ENCODE data around the gene KIR3DL1. TPM values are rescaled to one million over a fixed set of nuclear protein-coding genes. Genes with fewer than 3 reads are reported as not detected.
A peak's percentile ranks its signal among the peaks of the same experiment; 100 is the strongest.
"Not testable (repeated sequence)": the region's sequence is repeated elsewhere in the genome, so short reads cannot be mapped to it uniquely, and the experiment has no call there.

The KIR3DL1 gene
- under 1 TPM in 1 of 6 experiments, not detected in 5; 0.12 TPM for total RNA-seq
- long read RNA-seq = 0 reads

DNA sequence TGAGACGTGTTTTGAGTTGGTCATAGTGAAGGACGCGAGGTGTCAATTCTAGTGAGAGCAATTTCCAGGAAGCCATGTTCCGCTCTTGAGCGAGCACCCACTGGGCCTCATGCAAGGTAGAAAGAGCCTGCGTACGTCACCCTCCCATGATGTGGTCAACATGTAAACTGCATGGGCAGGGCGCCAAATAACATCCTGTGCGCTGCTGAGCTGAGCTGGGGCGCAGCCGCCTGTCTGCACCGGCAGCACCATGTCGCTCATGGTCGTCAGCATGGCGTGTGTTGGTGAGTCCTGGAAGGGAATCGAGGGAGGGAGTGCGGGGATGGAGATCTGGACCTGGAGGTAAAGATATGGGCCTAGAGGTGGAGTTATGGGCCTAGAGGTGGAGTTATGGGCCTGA is at the start of gene KIR3DL1:
Gene KIR3DL1 (plus strand): TSS at position 218 of the 400 bp plus-strand sequence.
- H3K4me3 ChIP-seq; H3K4me1 ChIP-seq; H3K27me3 ChIP-seq; ATAC-seq; intact Hi-C loops (cut with DNase I); DNase-seq; H3K9me3 ChIP-seq; H3K36me3 ChIP-seq; H3K27ac ChIP-seq: not testable (repeated sequence)
- 88% methylated on average over 13 of the region's 17 CpGs for WGBS (ENCODE audit: insufficient coverage, low coverage, low lambda C conversion rate, missing lambda C conversion rate)

- 94% methylated on average over 5 of the region's 15 CpGs for WGBS (ENCODE audit: insufficient coverage, low coverage, low lambda C conversion rate, missing lambda C conversion rate)
- H3K36me3 ChIP-seq; DNase-seq; H3K4me1 ChIP-seq; H3K9me3 ChIP-seq; H3K4me3 ChIP-seq; H3K27ac ChIP-seq; intact Hi-C loops (cut with DNase I); ATAC-seq; H3K27me3 ChIP-seq: not testable (repeated sequence)
Observed at GRCh38 chr19:54769646-54770045, 46.6 kb upstream of the KIR3DL1 start, which contains the start of gene KIR2DL1. Gene KIR2DL1 (plus strand): TSS chr19:54769793. CDS start chr19:54769851, 58 bp downstream.

DNA sequence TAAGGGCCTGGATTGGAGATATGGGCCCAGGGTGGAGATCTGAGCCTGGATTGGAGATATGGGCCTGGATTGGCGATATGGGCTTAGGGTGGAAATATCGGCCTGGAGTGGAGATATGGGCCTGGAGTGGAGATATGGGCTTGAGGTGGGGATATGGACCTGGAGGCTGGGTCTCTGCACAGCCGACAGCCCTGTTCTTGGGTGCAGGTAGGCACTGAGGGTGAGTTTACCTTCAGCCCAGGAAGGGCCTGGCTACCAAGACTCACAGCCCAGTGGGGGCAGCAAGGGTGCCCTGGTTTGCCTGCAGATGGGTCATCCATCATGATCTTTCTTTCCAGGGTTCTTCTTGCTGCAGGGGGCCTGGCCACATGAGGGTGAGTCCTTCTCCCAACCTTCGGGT is 45.8 kb upstream of the KIR3DL1 start:
- WGBS (ENCODE audit: insufficient coverage, low coverage, low lambda C conversion rate, missing lambda C conversion rate) = 77% methylated on average over 4 of the region's 4 CpGs
- H3K27ac ChIP-seq; H3K36me3 ChIP-seq; H3K4me3 ChIP-seq; H3K27me3 ChIP-seq; H3K4me1 ChIP-seq; H3K9me3 ChIP-seq; intact Hi-C loops (cut with DNase I); DNase-seq: not testable (repeated sequence)
- peak in 1 of 4 donors; percentile 31 for ATAC-seq

GRCh38 chr19:54771018-54771960 is 45.0 kb upstream of the KIR3DL1 start:
- H3K27me3 ChIP-seq; H3K36me3 ChIP-seq; H3K4me3 ChIP-seq; DNase-seq; H3K4me1 ChIP-seq; H3K9me3 ChIP-seq; H3K27ac ChIP-seq; intact Hi-C loops (cut with DNase I): not testable (repeated sequence)
- WGBS (ENCODE audit: insufficient coverage, low coverage, low lambda C conversion rate, missing lambda C conversion rate) = 70% methylated on average over 10 of the region's 15 CpGs
- peak in 1 of 4 donors; percentile 14 for ATAC-seq

- H3K36me3 ChIP-seq; H3K4me1 ChIP-seq; H3K27me3 ChIP-seq; H3K9me3 ChIP-seq; intact Hi-C loops (cut with DNase I); H3K4me3 ChIP-seq; DNase-seq; H3K27ac ChIP-seq; ATAC-seq: not testable (repeated sequence)
- 18% methylated on average over 2 of the region's 2 CpGs for WGBS (ENCODE audit: insufficient coverage, low coverage, low lambda C conversion rate, missing lambda C conversion rate)
Observed at GRCh38 chr19:54772666-54773065, 43.6 kb upstream of the KIR3DL1 start.

DNA sequence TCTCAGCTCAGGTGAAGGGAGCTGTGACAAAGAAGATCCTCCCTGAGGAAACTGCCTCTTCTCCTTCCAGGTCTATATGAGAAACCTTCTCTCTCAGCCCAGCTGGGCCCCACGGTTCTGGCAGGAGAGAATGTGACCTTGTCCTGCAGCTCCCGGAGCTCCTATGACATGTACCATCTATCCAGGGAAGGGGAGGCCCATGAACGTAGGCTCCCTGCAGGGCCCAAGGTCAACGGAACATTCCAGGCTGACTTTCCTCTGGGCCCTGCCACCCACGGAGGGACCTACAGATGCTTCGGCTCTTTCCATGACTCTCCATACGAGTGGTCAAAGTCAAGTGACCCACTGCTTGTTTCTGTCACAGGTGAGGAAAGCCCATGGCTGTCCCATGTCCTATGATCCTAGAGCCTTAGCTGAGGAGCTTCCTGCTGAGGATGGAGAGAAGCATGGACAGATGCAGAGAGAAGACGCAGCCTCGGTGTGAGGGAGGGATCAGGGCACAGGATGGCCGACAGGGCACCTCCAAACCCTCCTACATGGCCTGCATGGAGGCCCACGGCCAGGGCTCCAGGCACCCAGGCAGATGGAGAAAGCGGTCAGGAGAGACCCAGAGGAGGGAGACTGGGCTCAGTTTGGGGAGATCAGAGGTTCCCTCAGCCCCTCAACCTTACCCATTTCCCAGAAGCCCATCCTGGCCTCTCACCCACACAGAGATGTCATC is 41.0 kb upstream of the KIR3DL1 start:
- H3K36me3 ChIP-seq; H3K9me3 ChIP-seq; ATAC-seq; intact Hi-C loops (cut with DNase I); H3K27ac ChIP-seq; H3K27me3 ChIP-seq; H3K4me1 ChIP-seq; H3K4me3 ChIP-seq: not testable (repeated sequence)
- WGBS (ENCODE audit: insufficient coverage, low coverage, low lambda C conversion rate, missing lambda C conversion rate) = 67% methylated on average over 6 of the region's 12 CpGs
- peak in 1 of 3 donors; percentile 15 for DNase-seq

DNA sequence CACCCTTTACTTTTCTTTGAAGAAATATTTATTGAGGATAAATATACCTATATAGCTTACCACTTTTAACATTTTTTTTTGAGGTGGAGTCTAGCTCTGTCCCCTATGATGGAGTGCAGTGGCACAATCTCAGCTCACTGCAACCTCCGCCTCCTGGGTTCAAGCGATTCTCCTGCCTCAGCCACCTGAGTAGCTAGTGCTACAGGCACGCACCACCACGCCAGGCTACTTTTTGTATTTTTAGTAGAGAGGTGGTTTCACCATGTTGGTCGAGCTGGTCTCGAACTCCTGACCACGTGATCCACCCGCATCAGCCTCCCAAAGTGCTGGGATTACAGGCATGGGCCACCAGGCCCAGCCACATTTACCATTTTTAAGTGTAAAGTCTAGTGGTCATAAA is 40.4 kb upstream of the KIR3DL1 start:
- H3K27me3 ChIP-seq; intact Hi-C loops (cut with DNase I); ATAC-seq; H3K27ac ChIP-seq; H3K4me1 ChIP-seq; H3K36me3 ChIP-seq; H3K9me3 ChIP-seq; H3K4me3 ChIP-seq; DNase-seq: not testable (repeated sequence)
- WGBS (ENCODE audit: insufficient coverage, low coverage, low lambda C conversion rate, missing lambda C conversion rate) = 57% methylated on average over 8 of the region's 8 CpGs

- H3K4me1 ChIP-seq; intact Hi-C loops (cut with DNase I); ATAC-seq; H3K4me3 ChIP-seq; H3K27me3 ChIP-seq; DNase-seq; H3K36me3 ChIP-seq; H3K27ac ChIP-seq; H3K9me3 ChIP-seq: not testable (repeated sequence)
- 46% methylated on average over 4 of the region's 4 CpGs for WGBS (ENCODE audit: insufficient coverage, low coverage, low lambda C conversion rate, missing lambda C conversion rate)
Observed at GRCh38 chr19:54777851-54778250, 38.4 kb upstream of the KIR3DL1 start.

DNA sequence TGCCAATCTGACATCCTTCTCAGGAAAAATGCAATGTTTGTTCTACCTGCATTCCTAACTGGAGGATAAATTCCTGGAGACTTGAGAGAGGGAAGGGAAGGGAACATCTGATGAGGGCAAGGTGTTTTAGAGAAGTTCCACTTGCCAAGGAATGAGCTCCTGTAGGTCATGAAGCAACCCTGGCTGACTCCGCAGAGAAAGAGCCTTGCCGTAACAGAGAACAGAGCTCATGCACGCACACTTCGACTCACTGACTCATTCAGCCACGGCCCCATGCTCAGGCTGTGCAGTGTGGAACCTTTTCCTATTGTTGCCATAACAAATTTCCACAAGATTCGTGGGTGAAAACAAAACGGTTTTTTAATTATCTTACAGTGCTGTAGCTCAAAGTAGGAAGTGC is 37.4 kb upstream of the KIR3DL1 start:
- H3K9me3 ChIP-seq; ATAC-seq; H3K27ac ChIP-seq; H3K4me1 ChIP-seq; H3K36me3 ChIP-seq; H3K27me3 ChIP-seq; H3K4me3 ChIP-seq; DNase-seq; intact Hi-C loops (cut with DNase I): not testable (repeated sequence)
- WGBS (ENCODE audit: insufficient coverage, low coverage, low lambda C conversion rate, missing lambda C conversion rate) = 55% methylated on average over 7 of the region's 7 CpGs

DNA sequence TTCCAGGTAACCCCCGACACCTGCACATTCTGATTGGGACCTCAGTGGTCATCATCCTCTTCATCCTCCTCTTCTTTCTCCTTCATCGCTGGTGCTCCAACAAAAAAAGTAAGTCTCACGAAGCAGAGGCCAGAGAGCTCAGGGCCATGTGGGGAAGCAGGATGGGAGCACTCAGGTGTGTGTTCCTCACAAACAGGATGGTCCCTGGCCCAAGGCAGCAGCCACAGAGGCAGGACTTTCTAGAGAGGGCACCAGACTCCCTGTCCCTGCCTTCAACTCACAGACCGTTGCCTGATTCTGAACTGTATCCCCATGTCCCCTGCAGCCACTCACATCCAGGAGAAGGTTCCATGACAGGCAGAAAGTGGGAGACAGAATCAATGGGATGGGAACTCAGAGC is 33.4 kb upstream of the KIR3DL1 start:
- H3K27ac ChIP-seq; H3K4me3 ChIP-seq; intact Hi-C loops (cut with DNase I); H3K9me3 ChIP-seq; DNase-seq; H3K4me1 ChIP-seq; H3K27me3 ChIP-seq; H3K36me3 ChIP-seq; ATAC-seq: not testable (repeated sequence)
- 44% methylated on average over 2 of the region's 4 CpGs for WGBS (ENCODE audit: insufficient coverage, low coverage, low lambda C conversion rate, missing lambda C conversion rate)

DNA sequence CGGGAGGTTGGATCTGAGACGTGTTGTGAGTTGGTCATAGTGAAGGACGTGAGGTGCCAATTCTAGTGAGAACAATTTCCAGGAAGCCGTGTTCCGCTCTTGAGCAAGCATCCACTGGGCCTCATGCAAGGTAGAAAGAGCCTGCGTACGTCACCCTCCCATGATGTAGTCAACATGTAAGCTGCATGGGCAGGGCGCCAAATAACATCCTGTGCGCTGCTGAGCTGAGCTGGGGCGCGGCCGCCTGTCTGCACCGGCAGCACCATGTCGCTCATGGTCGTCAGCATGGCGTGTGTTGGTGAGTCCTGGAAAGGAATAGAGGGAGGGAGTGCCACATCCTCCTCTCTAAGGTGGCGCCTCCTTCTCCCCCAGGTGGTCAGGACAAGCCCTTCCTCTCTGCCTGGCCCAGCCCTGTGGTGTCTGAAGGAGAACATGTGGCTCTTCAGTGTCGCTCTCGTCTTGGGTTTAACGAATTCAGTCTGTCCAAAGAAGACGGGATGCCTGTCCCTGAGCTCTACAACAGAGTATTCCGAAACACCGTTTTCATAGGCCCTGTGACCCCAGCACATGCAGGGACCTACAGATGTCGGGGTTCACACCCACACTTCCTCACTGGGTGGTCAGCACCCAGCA is 30.1 kb upstream of the KIR3DL1 start:
- H3K27me3 ChIP-seq; intact Hi-C loops (cut with DNase I); H3K4me1 ChIP-seq; ATAC-seq; H3K9me3 ChIP-seq; H3K36me3 ChIP-seq; DNase-seq; H3K4me3 ChIP-seq; H3K27ac ChIP-seq: not testable (repeated sequence)
- 53% methylated on average over 13 of the region's 24 CpGs for WGBS (ENCODE audit: insufficient coverage, low coverage, low lambda C conversion rate, missing lambda C conversion rate)

Measured in right lobe of liver (tissue), 6 donors.